Measurements from ENCODE around the gene FCGBP.
"Not testable (repeated sequence)": the region's sequence is repeated elsewhere in the genome, so short reads cannot be mapped to it uniquely, and the experiment has no call there.

Gene FCGBP

GRCh38 chr19:39934584-39935363 lies at the start of gene FCGBP:
FCGBP (minus strand) TSS chr19:39934634.
- DNase-seq (ENCODE audit: low spot score), result no peak

- DNase-seq (ENCODE audit: low spot score), result no peak
Observed at GRCh38 chr19:39983695-39984300, 49.4 kb upstream of the FCGBP start.

- no peak for DNase-seq (ENCODE audit: low spot score)
Observed at GRCh38 chr19:39982883-39983282, 48.4 kb upstream of the FCGBP start.

GRCh38 chr19:39974377-39975155 lies 40.1 kb upstream of the FCGBP start:
- DNase-seq (ENCODE audit: low spot score), result no peak

GRCh38 chr19:39971380-39972035 lies 37.1 kb upstream of the FCGBP start:
- no peak for DNase-seq (ENCODE audit: low spot score)

GRCh38 chr19:39970675-39971379 lies 36.4 kb upstream of the FCGBP start, which contains the start of gene PSMC4:
PSMC4 (plus strand) TSS chr19:39971165; CDS start chr19:39971203, 38 bp downstream.
- DNase-seq (ENCODE audit: low spot score), result peak; percentile 99

- no peak for DNase-seq (ENCODE audit: low spot score)
Observed at GRCh38 chr19:39970425-39970674, 35.9 kb upstream of the FCGBP start.

- DNase-seq (ENCODE audit: low spot score), result peak; percentile 14
Observed at GRCh38 chr19:39969681-39970424, 35.4 kb upstream of the FCGBP start.

GRCh38 chr19:39969266-39969665 lies 34.8 kb upstream of the FCGBP start:
- no peak for DNase-seq (ENCODE audit: low spot score)

- no peak for DNase-seq (ENCODE audit: low spot score)
Observed at GRCh38 chr19:39968789-39969188, 34.4 kb upstream of the FCGBP start.

- DNase-seq (ENCODE audit: low spot score), result no peak
Observed at GRCh38 chr19:39967561-39967960, 33.1 kb upstream of the FCGBP start.

GRCh38 chr19:39966617-39967016 lies 32.2 kb upstream of the FCGBP start:
- no peak for DNase-seq (ENCODE audit: low spot score)

GRCh38 chr19:39963898-39964297 lies 29.5 kb upstream of the FCGBP start:
- no peak for DNase-seq (ENCODE audit: low spot score)

GRCh38 chr19:39959407-39959806 lies 25.0 kb upstream of the FCGBP start:
- DNase-seq (ENCODE audit: low spot score), result not testable (repeated sequence)

- DNase-seq (ENCODE audit: low spot score), result not testable (repeated sequence)
Observed at GRCh38 chr19:39958942-39959341, 24.5 kb upstream of the FCGBP start.

- not testable (repeated sequence) for DNase-seq (ENCODE audit: low spot score)
Observed at GRCh38 chr19:39957886-39958285, 23.5 kb upstream of the FCGBP start.

GRCh38 chr19:39953915-39954314 lies 19.5 kb upstream of the FCGBP start:
- no peak for DNase-seq (ENCODE audit: low spot score)

GRCh38 chr19:39951686-39952085 lies 17.3 kb upstream of the FCGBP start:
- no peak for DNase-seq (ENCODE audit: low spot score)

- no peak for DNase-seq (ENCODE audit: low spot score)
Observed at GRCh38 chr19:39951065-39951650, 16.7 kb upstream of the FCGBP start.

- no peak for DNase-seq (ENCODE audit: low spot score)
Observed at GRCh38 chr19:39949026-39949747, 14.8 kb upstream of the FCGBP start.

Measured in CD4-positive, alpha-beta T cell treated with Interleukin-2 at 100 ng/mL for 4 hours (primary cell).